Mesendoderm (in vitro differentiated cells): ENCODE results near the gene SELENOK.

Experiments
- DNase-seq: peaks from one replicate; pipeline ENCODE4 v3.0.0; 2013
- H2AK5ac ChIP-seq: 2 replicates; pipeline ENCODE4 v1.6.1; 2013; ENCODE audit warnings: low read length, inconsistent platforms
- H2BK120ac ChIP-seq: 2 replicates; pipeline ENCODE4 v1.6.1; 2013; ENCODE audit warnings: low read depth, mild to moderate bottlenecking, low read length, moderate library complexity, mixed read lengths
- H2BK15ac ChIP-seq: replicated peaks from 2 replicates; pipeline ENCODE4 v1.6.1; 2013; ENCODE audit warnings: low read depth, mild to moderate bottlenecking, moderate library complexity
- H2BK5ac ChIP-seq: 2 replicates; pipeline ENCODE4 v1.6.1; 2013; ENCODE audit warnings: low read length, inconsistent platforms
- H3K18ac ChIP-seq: 2 replicates; pipeline ENCODE4 v1.6.1; 2013; ENCODE audit warnings: mild to moderate bottlenecking, low read length, mixed read lengths
- H3K23ac ChIP-seq: one replicate; pipeline ENCODE4 v1.6.1; 2013; ENCODE audit warnings: low read length
- H3K27ac ChIP-seq: 2 replicates; pipeline ENCODE4 v1.5.1; 2013; ENCODE audit warnings: low read depth, mild to moderate bottlenecking, inconsistent platforms, low read length, moderate library complexity
- H3K27me3 ChIP-seq: 2 replicates; pipeline ENCODE4 v1.6.1; 2013; ENCODE audit warnings: low read length, control low read depth, mild to moderate bottlenecking, inconsistent platforms; ENCODE audit not compliant: insufficient read depth, poor library complexity
- H3K36me3 ChIP-seq: 2 replicates; pipeline ENCODE4 v1.6.1; 2013; ENCODE audit warnings: low read length, inconsistent platforms; ENCODE audit not compliant: control insufficient read depth, insufficient read depth
- H3K4ac ChIP-seq: one replicate; pipeline ENCODE4 v1.6.1; 2013; ENCODE audit warnings: low read depth, mild to moderate bottlenecking, low read length, moderate library complexity
- H3K4me1 ChIP-seq: 2 replicates; pipeline ENCODE4 v1.6.1; 2013; ENCODE audit warnings: low read depth, low read length, inconsistent platforms; ENCODE audit not compliant: control insufficient read depth
- H3K4me2 ChIP-seq: 2 replicates; pipeline ENCODE4 v1.6.1; 2013; ENCODE audit warnings: low read length
- H3K4me3 ChIP-seq: 2 replicates; pipeline ENCODE4 v1.5.1; 2013; ENCODE audit warnings: mild to moderate bottlenecking, low read length
- H3K56ac ChIP-seq: one replicate; pipeline ENCODE4 v1.6.1; 2013; ENCODE audit warnings: low read length
- H3K79me1 ChIP-seq: 2 replicates; pipeline ENCODE4 v1.6.1; 2013; ENCODE audit warnings: low read length, inconsistent platforms
- H3K79me2 ChIP-seq: 2 replicates; pipeline ENCODE4 v1.6.1; 2013; ENCODE audit warnings: mild to moderate bottlenecking, low read length; ENCODE audit not compliant: control insufficient read depth, insufficient read depth
- H3K9ac ChIP-seq: 2 replicates; pipeline ENCODE4 v1.6.1; 2013; ENCODE audit warnings: low read length, inconsistent platforms
- H4K5ac ChIP-seq: one replicate; pipeline ENCODE4 v1.6.1; 2013; ENCODE audit warnings: low read length
- H4K8ac ChIP-seq: one replicate; pipeline ENCODE4 v1.6.1; 2013; ENCODE audit warnings: low read depth, mild to moderate bottlenecking, control low read depth, low read length, moderate library complexity
- WGBS: extraction: QIAGEN DNeasy Blood & Tissue Kit; methylation state at CpG from one replicate; pipeline ENCODE4 v1.1.7; 2013; ENCODE audit warnings: low lambda C conversion rate, missing lambda C conversion rate; ENCODE audit not compliant: insufficient coverage; ENCODE audit errors: extremely low coverage; 5-methylcytosine and 5-hydroxymethylcytosine counted together

The SELENOK gene

DNA sequence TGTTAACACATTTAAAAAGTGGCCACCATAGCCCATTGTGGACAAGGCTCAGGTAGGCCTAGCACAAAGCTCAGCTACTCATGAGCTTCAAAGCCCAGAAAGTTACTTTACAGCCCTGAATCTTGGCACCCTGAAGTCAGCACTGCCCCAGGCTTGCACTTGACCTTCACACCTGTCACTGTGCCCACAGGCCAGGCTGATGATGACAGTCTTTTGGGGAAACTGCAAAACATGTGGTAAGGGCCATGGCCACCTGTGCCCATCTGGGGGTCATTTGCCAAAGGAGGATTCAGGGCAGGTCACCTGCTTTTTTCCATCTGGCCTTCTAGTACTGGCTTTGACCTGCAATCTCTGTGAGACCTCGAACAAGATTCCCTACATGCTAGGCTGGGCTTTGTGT, 56.4 kb downstream of the SELENOK start:
- DNase-seq: no peak
- no peaks in the 10 kb centered on the region for H3K27me3 ChIP-seq
- H3K56ac ChIP-seq: no peak overlapping the region

DNA sequence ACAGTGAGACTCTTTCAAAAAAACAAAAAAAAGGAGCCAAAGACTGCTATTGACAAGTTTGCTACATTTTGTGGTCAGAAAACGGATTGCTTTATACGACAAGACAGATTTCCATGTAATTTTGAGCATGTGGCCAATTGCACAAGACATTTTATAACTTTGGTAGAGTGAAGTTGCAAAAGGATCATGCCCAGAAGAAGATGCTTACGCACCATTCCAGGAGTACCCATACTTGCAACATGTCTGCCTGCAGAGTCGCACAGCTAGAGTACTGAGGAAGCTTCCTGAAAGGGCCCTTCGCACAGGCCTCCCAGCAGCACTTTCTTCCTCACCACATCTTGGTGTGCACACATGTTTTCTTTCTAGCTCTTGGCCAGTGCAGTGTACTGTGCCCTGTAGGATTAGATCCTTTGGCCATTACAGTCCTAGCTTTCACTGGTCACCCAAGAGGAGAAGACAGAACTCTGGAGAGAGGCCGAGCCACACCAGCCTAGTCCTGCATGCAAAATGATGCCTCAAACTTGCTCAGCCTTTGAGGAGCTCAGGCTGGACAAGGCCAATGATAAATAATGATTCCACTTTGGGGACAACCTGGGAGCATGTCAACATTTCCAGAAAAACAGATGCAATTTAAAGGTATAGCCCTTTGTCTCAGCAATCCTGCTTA, 57.1 kb downstream of the SELENOK start:
- no peak overlapping the region for H2BK5ac ChIP-seq
- no peak for DNase-seq
- no peaks in the 10 kb centered on the region for H3K79me2 ChIP-seq
- H3K27ac ChIP-seq: no peak overlapping the region
- no peak overlapping the region for H4K5ac ChIP-seq
- no peak overlapping the region for H3K4me3 ChIP-seq
- no peaks in the 10 kb centered on the region for H3K4me1 ChIP-seq
- no peak overlapping the region for H3K9ac ChIP-seq
- no peak overlapping the region for H2BK15ac ChIP-seq
- no peak overlapping the region for H3K18ac ChIP-seq
- H3K56ac ChIP-seq: no peak overlapping the region
- no peaks in the 10 kb centered on the region for H3K27me3 ChIP-seq
- no peak overlapping the region for H3K4me2 ChIP-seq
- no peak overlapping the region for H3K23ac ChIP-seq
- H3K36me3 ChIP-seq: no peaks in the 10 kb centered on the region
- H2AK5ac ChIP-seq: no peak overlapping the region
- no peaks in the 10 kb centered on the region for H3K79me1 ChIP-seq
- WGBS: no CpG with 5 or more reads among the region's 6 CpGs
- H4K8ac ChIP-seq: no peak overlapping the region
- H3K4ac ChIP-seq: no peak overlapping the region
- H2BK120ac ChIP-seq: no peak overlapping the region

More for the DNA sequence above, 56.4 kb downstream of the SELENOK start:
- Histone ChIP-seq H3K4ac (no peak overlapping the region), H3K4me3 (no peak overlapping the region), H3K23ac (no peak overlapping the region), H2AK5ac (no peak overlapping the region), H4K5ac (no peak overlapping the region), H3K4me2 (no peak overlapping the region), H4K8ac (no peak overlapping the region), H3K18ac (no peak overlapping the region), H2BK15ac (no peak overlapping the region), H3K79me2 (no peaks in the 10 kb centered on the region), H3K4me1 (no peaks in the 10 kb centered on the region), H3K36me3 (no peaks in the 10 kb centered on the region), H2BK120ac (no peak overlapping the region), H3K27ac (no peak overlapping the region), H3K9ac (no peak overlapping the region), H2BK5ac (no peak overlapping the region), H3K79me1 (no peaks in the 10 kb centered on the region)
- WGBS: no CpG with 5 or more reads among the region's 1 CpG
